ENCODE measurements around the gene CIROP.
A peak's percentile ranks its signal among the peaks of the same experiment; 100 is the strongest.

CIROP gene

DNA sequence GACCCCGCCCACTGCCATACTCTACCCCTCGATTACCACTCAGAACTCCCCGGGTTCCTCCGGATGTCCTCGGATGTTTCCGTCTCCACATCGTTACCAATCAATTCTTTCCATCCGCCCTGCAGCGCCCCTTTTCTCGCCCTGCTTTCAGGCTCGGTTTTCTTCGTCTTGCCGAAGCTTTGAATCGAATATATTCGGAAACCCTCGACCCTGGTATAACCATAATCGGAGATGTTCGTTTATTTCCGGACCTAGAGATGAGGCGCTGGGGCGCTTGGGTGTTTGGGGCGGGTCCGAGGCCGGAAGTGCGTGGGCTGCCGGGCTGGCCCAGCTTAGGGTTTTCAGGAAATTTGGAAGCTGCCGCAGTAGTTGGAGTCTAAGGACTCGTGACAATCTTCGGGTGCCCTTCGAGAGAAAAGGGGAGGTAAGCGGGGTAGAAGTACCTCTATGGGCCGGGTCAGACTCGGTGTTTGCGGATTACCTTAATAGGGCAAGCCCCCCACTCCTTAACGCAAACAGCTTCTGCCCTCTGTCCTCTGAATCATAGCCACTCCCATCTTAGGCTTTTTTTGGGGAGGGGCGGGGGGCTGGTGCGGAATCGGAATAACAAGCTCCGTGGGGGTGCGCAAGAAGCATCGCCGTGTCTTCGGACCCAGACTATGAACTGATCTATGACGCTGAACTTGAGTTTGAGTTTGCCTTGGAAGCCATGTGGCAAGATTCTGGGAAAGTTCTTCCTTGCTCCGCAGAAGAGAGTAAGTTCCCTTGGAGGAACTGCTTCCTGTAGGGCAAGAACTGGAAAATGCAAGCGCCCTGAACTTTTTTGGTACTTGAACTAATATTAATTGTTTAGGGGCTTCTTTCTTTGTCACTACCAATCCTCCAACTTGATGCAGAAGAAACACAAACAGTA lies 9.3 kb downstream of the CIROP start, which contains the start of gene C14orf119:
Gene C14orf119 (plus strand): TSS at position 310 of the 913 bp plus-strand sequence. CDS start 2,154 bp downstream, outside the sequence.
- DNase-seq (ENCODE audit: low spot score) (peak; percentile 99), ATAC-seq (ENCODE audit: low read depth) (peak; percentile 89)
- H3K9me3 ChIP-seq (ENCODE audit: severe bottlenecking): no peaks in the 10 kb centered on the region
- TF ChIP-seq CTCF (IDR thresholded peaks at IDR 0.05; ENCODE audit: poor library complexity, severe bottlenecking): no peak
- H3K27me3 ChIP-seq (ENCODE audit: insufficient read depth, poor library complexity, severe bottlenecking): no peaks in the 10 kb centered on the region
- peaks cover 13% of the 10 kb centered on the region for H3K4me1 ChIP-seq (ENCODE audit: insufficient read depth, poor library complexity, severe bottlenecking)
- peaks cover 58% of the 10 kb centered on the region for H3K36me3 ChIP-seq (ENCODE audit: low read depth)
- peak within 1 kb of the TSS; percentile 70 for H3K4me3 ChIP-seq (ENCODE audit: severe bottlenecking)
- peak within 1 kb of the TSS; percentile 82 for H3K27ac ChIP-seq (ENCODE audit: poor library complexity, severe bottlenecking)

GRCh38 chr14:23094666-23095195 lies 10.1 kb downstream of the CIROP start, which contains the start of gene ACIN1:
Gene ACIN1 (minus strand): TSS chr14:23095136. CDS start chr14:23095112, 24 bp downstream.
- Histone ChIP-seq H3K4me1 (ENCODE audit: insufficient read depth, poor library complexity, severe bottlenecking) (peaks cover 13% of the 10 kb centered on the region), H3K4me3 (ENCODE audit: severe bottlenecking) (peak within 1 kb of the TSS; percentile 70), H3K27me3 (ENCODE audit: insufficient read depth, poor library complexity, severe bottlenecking) (no peaks in the 10 kb centered on the region), H3K36me3 (ENCODE audit: low read depth) (peaks cover 65% of the 10 kb centered on the region), H3K27ac (ENCODE audit: poor library complexity, severe bottlenecking) (peak within 1 kb of the TSS; percentile 82), H3K9me3 (ENCODE audit: severe bottlenecking) (no peaks in the 10 kb centered on the region)
- TF ChIP-seq CTCF (IDR thresholded peaks at IDR 0.05; ENCODE audit: poor library complexity, severe bottlenecking): peak; percentile 3
- ATAC-seq (ENCODE audit: low read depth) (peak; percentile 54), DNase-seq (ENCODE audit: low spot score) (peak; percentile 90)

DNA sequence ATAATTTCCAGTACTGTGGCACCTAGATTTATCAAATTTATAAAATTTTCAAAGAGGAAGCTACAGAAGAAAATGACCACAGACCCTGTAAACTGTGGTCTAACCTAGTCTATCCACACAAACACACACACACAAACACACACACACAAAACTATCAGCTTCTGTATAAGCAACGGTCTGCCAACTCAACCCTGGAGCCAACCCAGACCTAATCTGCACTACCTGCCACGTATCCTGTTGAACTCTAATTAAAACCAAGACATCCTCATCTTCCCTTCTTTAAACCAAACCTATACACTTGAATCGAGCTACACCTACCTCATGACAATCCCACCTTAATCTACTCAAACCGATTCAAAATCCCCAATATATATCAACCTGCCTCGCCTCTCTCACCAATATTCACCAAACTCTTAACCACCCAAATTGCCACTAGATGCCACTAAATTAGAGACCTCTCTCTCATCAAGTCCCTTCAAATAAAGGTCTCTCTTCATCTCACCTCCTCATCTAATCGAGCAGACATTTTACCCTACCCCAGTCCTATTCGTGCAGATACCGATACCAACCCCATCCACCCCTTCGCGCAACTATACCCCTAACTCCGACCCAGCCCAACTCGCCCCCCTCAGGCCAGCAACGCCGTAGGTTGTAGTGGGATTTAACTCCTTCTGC lies 10.7 kb downstream of the CIROP start:
- DNase-seq (ENCODE audit: low spot score) (no peak), ATAC-seq (ENCODE audit: low read depth) (no peak)
- Histone ChIP-seq H3K4me3 (ENCODE audit: severe bottlenecking) (peak overlapping the region; percentile 70), H3K27ac (ENCODE audit: poor library complexity, severe bottlenecking) (peak overlapping the region; percentile 82), H3K36me3 (ENCODE audit: low read depth) (peaks cover 69% of the 10 kb centered on the region), H3K4me1 (ENCODE audit: insufficient read depth, poor library complexity, severe bottlenecking) (peaks cover 13% of the 10 kb centered on the region), H3K27me3 (ENCODE audit: insufficient read depth, poor library complexity, severe bottlenecking) (no peaks in the 10 kb centered on the region), H3K9me3 (ENCODE audit: severe bottlenecking) (no peaks in the 10 kb centered on the region)
- TF ChIP-seq CTCF (IDR thresholded peaks at IDR 0.05; ENCODE audit: poor library complexity, severe bottlenecking): no peak

DNA sequence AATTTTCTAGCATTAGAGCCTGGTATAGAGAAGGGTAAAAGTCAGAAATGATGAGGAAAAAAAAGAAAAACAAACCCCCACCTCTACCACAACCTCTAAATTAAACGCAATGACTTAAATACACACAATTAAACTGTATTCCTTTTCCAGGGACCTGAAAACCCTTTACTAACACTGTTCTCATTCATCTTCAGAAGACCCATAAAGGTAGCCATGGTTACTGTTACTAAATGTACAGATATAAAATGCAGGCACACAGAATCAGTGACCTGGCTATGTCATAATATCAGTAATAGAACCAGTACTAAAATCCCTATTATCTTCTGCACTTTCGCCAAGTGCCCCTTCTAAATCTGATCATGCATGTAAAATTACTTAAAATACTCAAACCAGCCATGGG lies 11.3 kb downstream of the CIROP start:
- Histone ChIP-seq H3K9me3 (ENCODE audit: severe bottlenecking) (no peaks in the 10 kb centered on the region), H3K27me3 (ENCODE audit: insufficient read depth, poor library complexity, severe bottlenecking) (no peaks in the 10 kb centered on the region), H3K27ac (ENCODE audit: poor library complexity, severe bottlenecking) (no peak overlapping the region), H3K4me1 (ENCODE audit: insufficient read depth, poor library complexity, severe bottlenecking) (peaks cover 13% of the 10 kb centered on the region), H3K36me3 (ENCODE audit: low read depth) (peaks cover 69% of the 10 kb centered on the region), H3K4me3 (ENCODE audit: severe bottlenecking) (peak overlapping the region; percentile 70)
- DNase-seq (ENCODE audit: low spot score): no peak
- ATAC-seq (ENCODE audit: low read depth): no peak
- no peak for TF ChIP-seq CTCF (IDR thresholded peaks at IDR 0.05; ENCODE audit: poor library complexity, severe bottlenecking)
